SKM-1 treated with dmso at 0.1 percent for 144 hours (cell line): ENCODE results near the gene ISM1.
"Not testable (repeated sequence)": the region's sequence is repeated elsewhere in the genome, so short reads cannot be mapped to it uniquely, and the experiment has no call there.

ENCODE experiments used
- DNase-seq: peaks from one replicate; lab custom pipeline; 2025; ENCODE audit not compliant: unreplicated experiment; lab: John Stamatoyannopoulos, UW

The ISM1 gene

GRCh38 chr20:13221313-13221672 is 219 bp downstream of the ISM1 start:
- DNase-seq: no peak

DNA sequence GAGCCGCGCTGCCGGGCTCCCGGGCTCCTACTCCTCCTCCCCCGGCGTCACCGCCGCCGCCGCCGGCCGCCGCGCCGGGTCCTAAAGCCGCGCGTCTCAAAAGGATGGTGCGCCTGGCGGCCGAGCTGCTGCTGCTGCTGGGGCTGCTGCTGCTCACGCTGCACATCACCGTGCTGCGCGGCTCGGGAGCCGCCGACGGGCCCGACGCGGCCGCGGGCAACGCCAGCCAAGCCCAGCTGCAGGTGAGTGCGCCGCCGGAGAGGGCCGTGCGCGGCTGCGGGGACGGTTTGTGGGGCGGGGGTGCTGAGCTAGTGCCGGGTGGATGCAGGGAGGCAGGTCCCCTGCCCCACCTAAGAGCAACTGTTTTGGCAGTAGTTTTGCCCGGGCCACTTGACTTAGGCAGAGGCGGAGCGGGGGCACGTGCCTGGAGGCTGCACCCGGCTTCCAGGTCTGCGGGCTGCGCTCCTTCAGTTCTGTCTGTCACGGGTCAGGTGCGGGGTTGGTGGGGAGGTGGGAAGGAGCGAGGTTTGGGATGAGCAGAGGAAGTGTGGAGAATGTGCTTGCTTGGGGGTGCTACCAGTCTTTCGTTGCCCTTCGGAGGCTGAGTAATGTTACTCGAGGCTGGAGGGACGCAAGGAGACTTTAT is 722 bp downstream of the ISM1 start:
- no peak for DNase-seq

GRCh38 chr20:13222319-13222716 is 1.2 kb downstream of the ISM1 start:
- no peak for DNase-seq

GRCh38 chr20:13223736-13224520 is 2.9 kb downstream of the ISM1 start:
- DNase-seq: no peak

- no peak for DNase-seq
These were observed 5.3 kb downstream of the ISM1 start for GRCh38 chr20:13226367-13226766.

- no peak for DNase-seq
These were observed 7.7 kb downstream of the ISM1 start for GRCh38 chr20:13228771-13229170.

DNA sequence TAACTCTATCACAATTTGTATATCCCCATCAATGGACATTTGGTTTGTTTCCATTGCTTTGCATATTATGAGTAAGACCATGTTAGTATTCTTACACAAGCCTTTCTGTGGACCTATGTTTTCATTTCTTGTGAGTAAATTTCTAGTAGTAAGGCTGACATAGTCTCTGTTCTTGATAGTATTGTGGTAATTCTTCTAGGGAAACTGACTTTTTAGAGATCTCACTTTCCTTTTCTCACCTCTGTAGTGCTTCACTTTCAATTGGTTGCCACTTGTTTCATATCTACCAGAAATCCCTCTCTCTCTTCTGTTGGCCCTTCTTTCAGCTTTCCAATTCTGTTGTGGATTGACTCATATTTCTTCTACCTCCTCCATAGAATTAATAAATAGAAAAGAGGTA is 8.5 kb downstream of the ISM1 start:
- DNase-seq: no peak

DNA sequence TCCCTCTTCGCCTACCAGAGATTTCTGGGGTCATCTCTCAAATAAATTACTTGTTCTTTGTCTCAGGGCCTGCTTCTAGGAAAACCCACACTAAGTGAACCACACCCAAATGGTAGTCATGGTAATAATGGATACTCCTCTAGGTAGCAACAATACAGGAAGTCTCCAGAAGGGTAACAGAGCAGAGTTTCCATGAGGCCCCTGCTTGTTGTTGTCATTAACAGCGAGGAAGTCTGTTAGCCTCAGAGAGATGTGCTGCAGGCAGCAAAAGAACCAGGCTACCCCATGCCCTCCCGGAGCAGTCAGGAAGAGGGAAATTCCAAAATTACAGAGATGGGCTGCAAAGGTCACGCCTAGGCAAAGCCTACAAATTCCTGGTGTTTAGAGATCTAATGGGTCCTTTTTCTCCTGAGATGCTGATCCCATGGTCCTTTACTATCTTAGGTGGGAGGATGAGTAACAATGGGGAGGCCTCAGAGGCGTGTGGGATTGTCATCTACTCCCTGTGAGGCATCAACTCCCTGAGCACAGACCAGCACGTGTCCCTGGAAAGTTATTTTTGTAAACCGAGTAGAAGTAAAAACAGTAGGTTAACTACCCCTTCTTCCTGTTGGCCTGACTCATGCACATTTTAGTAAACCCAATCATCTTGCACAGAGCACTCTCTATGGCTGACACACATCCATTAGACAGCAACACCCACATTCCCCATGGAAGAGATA is 10.1 kb downstream of the ISM1 start:
- DNase-seq: no peak

- no peak for DNase-seq
These were observed 11.9 kb downstream of the ISM1 start for GRCh38 chr20:13232999-13233398.

GRCh38 chr20:13234961-13235360 is 13.9 kb downstream of the ISM1 start:
- no peak for DNase-seq

GRCh38 chr20:13236360-13236759 is 15.3 kb downstream of the ISM1 start:
- DNase-seq: not testable (repeated sequence)

GRCh38 chr20:13236990-13237720 is 16.1 kb downstream of the ISM1 start:
- no peak for DNase-seq

- no peak for DNase-seq
These were observed 17.1 kb downstream of the ISM1 start for GRCh38 chr20:13238001-13238653.

GRCh38 chr20:13243826-13244376 is 22.8 kb downstream of the ISM1 start:
- no peak for DNase-seq

GRCh38 chr20:13245250-13245723 is 24.2 kb downstream of the ISM1 start:
- DNase-seq: no peak

- DNase-seq: no peak
These were observed 28.2 kb downstream of the ISM1 start for GRCh38 chr20:13249118-13249797.

DNA sequence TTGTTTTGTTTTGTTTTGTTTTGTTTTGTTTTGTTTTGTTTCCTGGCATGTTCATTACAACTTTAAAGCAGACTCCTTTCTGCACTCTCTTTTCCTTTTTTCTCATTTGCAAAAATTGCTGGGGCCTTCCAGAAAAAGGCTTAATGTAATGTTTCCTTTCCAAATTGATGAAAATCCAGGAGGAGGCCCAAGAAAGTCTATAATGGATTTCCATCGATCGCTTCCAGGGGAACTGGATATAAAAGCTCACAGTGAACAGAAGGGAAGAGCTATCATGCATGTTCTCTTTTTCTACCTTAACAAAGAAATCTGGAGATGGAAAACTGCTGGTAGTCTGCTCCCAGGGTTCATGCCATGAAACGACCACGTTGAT is 28.7 kb downstream of the ISM1 start:
- DNase-seq: no peak

GRCh38 chr20:13250251-13250650 is 29.2 kb downstream of the ISM1 start:
- DNase-seq: no peak

- DNase-seq: no peak
These were observed 30.2 kb downstream of the ISM1 start for GRCh38 chr20:13251106-13251903.
